GM21717 (cell line): ENCODE measurements around the gene SSTR1.
"Not testable (repeated sequence)": the region's sequence is repeated elsewhere in the genome, so short reads cannot be mapped to it uniquely, and the experiment has no call there.

Source experiments
- ATAC-seq: cut with Tn5 transposase; IDR thresholded peaks from one replicate; pipeline ENCODE4 v1.9.1; 2021; ENCODE audit warnings: mild to moderate bottlenecking, moderate library complexity; ENCODE audit not compliant: unreplicated experiment

The SSTR1 gene, protein sequence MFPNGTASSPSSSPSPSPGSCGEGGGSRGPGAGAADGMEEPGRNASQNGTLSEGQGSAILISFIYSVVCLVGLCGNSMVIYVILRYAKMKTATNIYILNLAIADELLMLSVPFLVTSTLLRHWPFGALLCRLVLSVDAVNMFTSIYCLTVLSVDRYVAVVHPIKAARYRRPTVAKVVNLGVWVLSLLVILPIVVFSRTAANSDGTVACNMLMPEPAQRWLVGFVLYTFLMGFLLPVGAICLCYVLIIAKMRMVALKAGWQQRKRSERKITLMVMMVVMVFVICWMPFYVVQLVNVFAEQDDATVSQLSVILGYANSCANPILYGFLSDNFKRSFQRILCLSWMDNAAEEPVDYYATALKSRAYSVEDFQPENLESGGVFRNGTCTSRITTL

DNA sequence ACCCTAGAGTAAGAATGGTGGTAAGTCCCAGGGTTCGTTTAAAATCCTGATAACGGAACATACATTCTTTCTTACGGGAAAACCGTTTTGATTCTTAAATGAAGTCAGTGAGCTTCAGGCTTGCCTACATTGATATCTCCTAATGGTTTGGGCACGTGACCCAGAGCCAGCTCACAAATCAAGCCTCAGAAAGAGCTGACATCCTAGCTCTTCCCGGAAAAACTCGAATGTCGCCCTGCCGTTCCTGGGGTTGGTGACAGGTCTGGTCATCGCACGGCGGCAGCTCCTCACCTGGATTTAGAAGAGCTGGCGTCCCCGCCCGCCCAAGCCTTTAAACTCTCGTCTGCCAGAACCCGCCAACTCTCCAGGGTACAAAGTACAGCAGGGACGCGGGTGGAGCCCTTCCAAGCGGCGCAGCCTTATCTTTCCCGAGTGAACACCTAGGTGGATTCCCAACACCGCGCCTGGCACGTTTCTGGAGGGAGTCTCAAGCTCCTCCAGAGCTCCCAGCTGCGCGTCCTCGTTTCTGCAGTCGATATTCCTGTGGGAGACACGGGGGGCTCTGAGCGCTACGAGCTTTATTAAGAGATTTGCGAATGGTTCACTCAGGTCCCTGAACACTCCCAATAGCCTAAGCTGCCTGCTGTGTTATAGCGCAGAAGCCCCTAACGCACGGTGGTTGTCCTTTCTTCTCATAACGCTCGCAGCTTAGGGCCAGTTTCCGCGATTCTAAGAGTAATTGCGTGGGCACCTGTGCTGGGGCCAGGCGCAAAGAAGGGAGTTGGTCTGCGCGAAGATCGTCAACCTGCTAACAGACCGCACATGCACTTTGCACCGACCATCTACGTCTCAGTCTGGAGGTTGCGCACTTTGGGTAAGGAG, at the start of gene SSTR1:
SSTR1 (plus strand) TSS at position 169 of the 882 bp plus-strand sequence. CDS start 1,486 bp downstream, outside the sequence.
- no peak for ATAC-seq

DNA sequence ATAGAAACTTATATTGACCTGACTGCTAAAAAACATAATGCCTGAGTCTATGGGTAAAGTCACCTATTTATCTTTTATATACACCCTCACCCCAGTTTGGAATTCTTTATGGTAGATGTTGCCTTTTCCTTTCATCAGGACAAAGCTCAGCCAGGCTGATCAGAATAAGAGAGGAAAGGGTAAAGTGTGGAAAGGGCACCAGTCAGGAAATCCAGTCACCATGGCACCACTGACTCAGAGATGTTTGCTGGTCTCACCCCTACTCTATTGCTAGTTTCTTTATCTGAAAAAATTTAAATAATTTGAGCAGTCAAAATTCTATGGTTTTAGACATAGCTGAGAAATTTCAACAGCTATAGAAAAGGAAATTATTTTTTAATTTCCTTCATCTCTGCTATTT, 49.2 kb upstream of the SSTR1 start:
- no peak for ATAC-seq

DNA sequence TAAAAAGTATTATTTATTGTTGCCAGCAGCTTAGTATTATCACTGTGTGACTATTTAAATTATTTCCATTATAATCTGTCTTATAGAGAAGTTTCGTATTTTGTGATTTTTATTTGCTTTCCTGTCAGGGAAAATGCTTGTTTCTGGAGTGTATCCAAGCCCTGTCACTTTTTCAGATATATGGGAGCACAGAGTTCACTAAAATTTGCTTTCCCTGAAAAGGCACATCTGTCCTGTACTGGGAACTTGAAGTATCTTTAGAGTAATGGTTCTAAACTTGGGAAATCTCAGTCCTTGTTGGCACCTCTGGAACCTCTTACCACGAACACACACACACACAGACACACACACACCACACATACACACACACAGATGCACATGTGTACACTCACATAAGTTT, 39.3 kb upstream of the SSTR1 start:
- ATAC-seq: no peak

DNA sequence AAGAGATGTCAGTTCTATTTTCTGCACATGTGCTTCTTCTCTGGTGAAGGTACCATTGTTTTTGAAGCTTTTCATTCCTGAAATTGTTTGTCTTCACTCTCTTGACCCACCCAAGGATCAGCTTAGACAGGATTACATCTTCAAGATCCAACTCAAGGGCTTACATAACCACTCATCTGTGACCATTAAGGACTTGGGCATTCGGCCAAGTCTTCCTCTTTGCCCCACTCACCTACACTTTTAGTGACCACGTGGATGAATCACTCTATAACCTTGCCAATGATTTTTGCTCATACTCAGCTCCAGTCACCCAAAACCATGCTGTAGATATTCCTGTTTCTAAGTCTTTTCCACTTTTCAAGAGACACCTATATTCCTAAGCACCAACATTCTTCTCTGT, 36.5 kb upstream of the SSTR1 start:
- no peak for ATAC-seq

DNA sequence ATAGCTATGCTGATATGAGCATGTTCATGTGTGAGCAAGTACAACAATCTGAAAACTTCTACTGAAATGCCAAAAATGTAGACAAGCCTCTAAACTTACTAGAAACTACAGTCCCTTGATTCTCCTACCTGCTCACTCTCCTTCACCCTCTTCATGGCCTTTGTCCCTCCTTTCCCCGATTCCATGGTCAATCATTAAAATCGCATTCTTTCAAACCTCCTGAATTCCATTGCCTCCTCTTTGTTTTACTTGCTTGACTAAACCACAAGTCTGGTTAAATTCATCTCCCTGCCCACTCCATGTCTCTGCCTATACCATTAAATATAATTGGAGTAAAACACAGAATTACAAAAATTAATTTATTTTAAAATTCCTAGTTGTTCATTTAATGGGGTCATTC, 33.0 kb upstream of the SSTR1 start:
- no peak for ATAC-seq

DNA sequence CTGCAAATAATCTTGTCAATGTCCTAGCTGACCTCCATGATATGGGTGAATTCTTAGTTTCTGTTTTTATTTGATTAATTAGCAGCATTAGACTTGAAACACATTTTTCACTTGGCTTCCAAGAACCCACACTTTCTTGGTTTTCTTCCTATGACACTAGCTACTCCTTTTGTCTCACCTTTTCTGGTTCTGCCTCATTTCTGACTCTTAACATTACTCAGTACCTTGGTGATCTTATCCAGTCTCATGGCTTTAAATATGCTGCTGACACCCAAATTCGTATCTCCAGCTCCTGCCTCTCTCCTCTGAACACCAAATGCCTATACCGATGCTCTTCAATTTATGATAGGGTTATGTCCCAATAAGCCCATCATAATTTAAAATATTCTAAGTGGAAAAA, 32.0 kb upstream of the SSTR1 start:
- ATAC-seq: no peak

DNA sequence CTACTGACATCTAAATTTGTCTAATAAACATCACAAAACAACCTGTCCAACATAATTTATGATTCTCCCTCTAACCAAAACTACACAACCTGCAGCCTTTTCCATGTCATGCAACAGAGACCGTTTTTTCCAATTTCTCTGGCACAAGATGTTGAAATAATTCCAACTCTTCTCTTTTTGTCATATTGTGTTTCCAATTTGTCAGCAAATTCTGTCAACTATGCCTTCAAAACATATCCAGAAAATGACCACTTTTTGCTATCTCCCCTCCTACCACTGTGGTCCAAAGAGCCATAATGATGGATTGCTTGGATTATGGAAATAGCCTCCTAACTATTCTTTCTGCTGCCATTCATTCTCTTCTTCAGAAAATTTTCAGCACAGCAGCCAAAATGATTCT, 31.3 kb upstream of the SSTR1 start:
- ATAC-seq: no peak

DNA sequence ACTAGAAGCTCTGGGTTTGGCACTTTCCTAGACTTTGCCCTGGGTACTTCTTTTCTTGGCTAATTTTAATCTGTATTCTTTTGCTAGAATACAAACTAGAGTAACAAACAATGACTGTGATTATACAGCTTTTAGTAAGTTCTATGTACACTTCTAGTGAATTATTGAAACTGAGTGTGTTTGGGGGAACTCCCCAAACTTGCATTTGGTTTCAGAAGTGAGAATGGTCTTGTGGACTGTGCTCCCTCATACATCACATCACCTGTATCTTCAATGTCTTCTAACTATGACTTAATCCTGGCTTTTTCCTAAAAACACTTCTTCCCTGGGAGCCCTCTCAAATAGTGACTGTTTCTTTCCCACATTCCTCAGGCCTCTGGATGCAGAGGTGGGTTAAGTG, 23.6 kb upstream of the SSTR1 start:
- ATAC-seq: no peak

DNA sequence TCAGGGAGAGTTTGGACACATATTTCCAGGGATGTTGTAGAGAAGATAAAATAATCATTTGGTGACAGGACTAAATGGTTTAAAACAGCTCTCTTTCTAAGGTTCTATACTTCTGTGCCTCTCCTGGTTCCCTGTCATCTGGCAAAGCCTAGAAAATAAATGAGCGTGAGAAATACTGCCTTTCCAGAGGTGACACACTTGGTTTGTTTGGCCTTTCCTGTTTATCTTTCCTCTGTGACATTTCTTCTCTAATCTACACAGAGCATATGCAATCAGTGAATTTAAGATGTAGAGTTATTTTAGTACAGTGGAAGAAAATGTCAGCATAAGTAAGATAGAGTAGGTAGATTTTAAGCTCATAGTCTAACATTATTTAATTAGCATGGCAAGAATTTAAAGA, 22.0 kb upstream of the SSTR1 start:
- no peak for ATAC-seq

DNA sequence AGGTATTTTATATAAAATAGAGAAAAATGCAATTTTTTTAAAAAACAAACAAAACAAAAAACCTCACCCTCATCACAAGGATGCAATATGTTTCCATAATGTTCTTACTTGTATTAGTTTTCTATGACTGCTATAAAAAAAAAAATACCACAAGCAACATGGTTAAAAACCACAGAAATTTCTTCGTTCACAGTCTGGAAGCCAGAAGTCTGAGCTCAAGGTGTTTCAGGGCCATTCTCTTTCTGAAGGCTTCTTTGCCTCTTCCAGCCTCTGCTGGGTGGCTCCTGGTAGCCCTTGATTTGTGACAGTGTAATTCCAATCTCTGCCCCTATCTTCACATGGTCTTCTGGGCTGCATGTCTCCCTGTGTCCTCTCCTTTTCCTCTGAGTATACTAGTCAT, 21.5 kb upstream of the SSTR1 start:
- ATAC-seq: no peak

DNA sequence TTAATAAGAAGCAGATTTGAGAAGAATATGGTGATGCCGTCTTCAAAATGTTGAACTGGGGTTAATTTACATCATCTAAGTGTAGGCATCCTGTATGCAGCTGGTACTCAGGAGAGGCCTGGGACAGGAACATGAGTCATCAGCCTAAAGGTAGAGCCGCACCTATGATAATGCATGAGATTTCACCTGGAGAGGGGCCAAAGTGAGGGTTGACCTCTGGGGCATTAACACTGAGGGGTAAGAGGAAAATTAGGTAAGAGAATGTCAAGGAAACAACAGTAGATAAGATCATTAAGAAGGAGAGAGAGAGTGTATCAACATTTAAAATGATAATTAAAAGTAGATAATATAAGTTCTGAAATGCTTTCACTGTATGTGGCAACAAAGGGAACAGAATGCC, 20.2 kb upstream of the SSTR1 start:
- no peak for ATAC-seq

DNA sequence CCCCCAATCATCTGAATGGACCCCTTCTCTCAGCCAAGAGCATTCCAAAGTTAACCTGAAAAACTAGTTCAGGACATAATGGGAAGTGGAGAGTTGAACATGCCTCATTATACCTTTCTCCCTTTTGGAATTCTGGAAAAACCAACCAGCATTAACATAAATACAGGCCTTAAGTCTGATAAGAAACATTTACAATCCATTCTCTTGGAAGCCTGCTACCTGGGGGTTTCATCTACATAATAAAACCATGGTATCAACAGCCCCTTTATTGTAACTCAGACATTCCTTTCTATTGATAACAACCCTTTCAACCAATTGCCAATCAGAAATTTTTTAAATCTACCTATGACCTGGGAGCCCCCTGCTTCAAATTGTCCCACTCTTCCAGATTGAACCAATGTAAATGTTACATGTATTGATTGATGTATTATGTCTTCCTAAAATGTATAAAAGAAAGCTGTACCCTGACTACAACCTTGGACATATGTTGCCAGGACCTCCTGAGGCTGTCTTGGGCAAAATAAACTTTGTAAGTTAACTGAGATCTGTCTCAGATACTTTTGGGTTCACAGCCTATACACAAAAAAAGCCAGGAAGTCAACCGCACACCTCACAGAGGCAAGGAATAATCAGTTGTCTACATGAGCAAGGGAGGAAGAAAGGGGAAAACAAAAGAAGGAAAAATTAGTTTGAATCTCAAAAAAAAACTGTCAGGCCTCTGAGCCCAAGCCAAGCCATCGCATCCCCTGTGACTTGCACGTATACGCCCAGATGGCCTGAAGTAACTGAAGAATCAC, 17.6 kb upstream of the SSTR1 start:
- no peak for ATAC-seq

DNA sequence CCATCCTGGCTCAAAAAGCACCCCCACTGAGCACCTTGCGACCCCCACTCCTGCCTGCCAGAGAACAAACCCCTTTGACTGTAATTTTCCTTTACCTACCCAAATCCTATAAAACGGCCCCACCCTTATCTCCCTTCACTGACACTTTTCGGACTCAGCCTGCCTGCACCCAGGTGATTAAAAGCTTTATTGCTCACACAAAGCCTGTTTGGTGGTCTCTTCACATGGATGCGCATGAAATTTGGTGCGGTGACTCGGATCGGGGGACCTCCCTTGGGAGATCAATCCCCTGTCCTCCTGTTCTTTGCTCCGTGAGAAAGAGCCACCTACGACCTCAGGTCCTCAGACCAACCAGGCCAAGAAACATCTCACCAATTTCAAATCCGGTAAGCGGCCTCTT, 16.9 kb upstream of the SSTR1 start:
- not testable (repeated sequence) for ATAC-seq

DNA sequence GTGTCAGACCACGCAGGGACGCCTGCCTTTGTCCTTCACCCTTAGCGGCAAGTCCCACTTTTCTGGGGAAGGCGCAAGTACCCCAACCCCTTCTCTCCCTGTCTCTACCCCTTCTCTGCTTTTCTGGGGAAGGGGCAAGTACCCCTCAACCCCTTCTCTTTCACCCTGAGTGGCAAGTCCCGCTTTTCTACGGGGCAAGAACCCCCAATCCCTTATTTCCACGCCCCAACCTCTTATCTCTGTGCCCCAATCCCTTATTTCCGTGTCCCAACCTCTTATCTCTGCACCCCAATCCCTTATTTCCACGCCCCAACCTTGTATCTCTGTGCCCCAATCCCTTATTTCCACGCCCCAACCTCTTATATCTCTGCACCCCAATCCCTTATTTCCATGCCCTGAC, 16.2 kb upstream of the SSTR1 start:
- not testable (repeated sequence) for ATAC-seq

DNA sequence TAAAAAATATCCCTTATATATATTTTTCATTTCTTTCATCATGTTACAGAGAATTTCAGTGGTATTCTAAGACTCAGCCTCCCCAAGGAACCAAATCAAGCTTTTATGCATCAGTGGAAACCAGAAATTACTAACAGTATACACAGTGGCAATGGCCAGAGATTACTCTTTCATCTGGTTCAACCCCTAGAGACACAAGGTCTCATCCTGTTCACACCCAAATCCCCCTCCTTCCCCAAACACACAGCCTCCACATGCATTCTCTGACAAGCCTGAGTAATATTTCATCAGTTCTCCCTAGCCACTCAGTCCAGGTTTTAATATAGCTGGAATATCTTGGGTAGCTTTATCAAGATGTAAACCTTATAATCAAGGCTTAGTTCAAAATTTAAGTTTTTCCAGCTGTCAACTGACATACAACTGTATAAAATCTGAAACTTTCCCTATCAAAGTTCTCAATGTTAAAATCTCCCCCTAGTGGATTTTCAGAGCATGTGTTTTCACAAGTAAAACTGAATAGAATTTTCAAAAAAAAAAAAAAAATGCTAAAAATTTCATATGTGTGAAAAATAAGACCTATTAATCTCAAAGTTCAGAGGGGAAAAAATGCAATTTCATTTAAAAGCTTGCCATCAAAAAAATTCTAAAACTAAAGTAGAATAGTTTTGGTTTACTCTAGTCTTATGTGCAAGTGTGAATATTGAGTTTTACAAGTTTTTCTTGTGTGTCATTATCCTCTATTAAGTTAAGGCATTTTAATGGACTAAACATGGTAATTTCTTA, 10.5 kb upstream of the SSTR1 start:
- ATAC-seq: no peak

DNA sequence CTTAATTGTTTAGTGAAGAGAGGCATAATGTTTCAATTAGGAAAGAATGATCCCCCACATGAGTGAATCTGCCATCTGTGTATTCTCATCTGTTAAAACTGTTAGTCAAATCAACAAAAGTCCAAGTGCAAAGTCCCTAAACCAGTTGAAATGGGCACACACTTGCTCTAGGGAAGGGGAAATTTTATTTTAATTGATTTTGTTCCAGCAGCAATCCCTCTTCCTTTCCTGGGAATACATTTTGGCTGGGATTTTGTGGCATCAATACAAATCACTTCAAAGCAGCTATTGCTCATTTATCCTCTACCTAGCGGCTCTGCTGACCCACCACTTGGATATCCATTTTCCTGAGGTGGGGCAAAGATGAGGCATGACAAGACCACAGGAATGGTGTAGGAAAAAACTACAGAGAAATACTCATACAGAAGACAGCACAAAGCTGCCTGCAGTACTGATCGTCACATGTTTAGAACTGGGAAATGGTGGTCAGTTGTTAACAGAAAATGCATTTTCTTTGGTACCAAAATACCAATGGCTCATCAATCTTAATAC, 9.8 kb upstream of the SSTR1 start:
- ATAC-seq: no peak

DNA sequence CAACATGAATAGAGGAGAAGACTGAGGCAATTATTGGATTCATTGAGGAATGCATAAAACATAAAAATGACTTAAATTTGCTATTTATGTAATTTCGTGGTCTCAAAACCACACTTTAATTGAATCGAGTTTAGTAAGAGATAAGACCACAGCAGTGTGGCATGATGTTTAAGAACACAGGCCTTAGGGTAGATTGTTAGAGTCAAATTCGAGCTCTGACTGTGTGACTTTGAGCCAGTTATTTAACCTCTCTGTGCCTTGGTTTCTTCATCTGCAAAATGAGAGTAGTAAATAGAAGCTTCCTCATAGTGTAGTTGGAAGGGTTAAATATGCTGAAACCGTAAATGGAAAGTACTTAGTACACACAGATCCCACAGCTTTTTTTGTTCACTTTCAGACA, 9.3 kb upstream of the SSTR1 start:
- no peak for ATAC-seq

DNA sequence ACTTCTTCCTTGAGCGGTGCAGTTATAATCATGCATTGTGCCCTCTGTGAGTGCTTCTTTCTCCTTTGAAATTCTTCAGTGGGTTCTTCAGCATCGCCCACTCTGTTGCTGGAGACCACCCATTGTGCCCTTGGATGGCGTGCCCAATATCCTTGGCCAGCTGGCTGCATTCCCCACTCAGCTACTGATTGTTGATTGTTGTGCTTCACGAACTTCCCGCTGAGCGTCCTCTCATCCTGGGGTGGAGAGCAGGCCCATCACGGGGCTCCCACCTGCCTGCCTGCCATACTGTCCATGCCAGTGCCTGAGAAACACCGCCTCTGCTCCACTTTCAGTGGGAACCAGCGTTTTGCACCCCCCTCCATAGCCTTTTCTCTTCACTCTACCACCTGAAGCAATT, 8.6 kb upstream of the SSTR1 start:
- ATAC-seq: no peak

DNA sequence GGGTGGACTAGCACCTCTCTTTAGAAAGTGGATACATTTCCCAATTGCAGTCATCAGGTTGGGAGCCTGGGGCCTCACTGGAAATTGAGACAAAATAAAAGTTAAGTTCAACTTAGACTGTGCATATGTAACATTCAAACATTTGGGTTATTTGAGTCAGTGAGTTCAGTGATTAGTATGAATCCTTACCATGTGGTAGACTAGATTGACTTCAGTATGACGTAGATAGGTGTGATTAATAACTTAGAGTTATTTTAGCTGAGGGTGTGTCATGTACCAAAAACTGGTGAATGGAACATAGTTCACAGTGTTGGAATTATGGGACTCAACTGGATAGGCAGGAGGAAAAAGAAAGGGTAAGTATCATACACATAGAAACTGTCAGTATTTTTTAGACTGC, 8.0 kb upstream of the SSTR1 start:
- ATAC-seq: no peak

DNA sequence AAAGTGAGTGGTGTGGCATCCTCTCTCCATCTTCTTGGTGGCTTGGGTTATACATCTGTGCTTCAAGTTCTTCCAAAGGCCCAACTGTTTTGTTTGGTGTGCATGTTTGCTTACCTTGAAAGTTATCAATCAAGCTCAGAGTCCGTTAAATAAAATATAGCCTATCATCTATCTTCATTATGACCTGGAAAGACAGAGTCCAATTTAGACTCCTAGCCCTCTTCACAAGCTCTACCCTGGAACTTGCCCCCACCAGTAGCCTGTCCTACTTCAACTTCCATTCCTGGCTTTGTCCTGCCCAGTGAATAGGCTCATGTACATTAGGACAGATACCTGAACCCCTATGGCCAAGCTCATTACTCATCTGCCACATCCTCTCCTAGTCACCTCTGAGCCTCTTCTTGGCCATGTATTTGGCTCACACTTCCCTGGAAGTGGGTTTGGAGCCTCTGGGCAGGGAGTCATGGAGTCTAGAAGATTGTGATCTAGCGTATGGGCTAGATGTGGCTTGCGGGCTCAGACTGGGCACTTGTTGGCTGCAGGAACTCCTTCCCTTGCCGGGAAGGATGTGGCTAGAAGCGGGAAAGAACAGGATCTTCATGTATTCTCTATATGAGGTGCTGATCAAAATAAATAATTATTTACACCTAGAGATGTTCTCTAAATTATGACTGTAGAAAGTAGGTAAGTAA, 6.4 kb upstream of the SSTR1 start:
- ATAC-seq: no peak
